Activated T-helper 1 cell treated with anti-CD3 and anti-CD28 coated beads, Interleukin-12 subunit alpha, Interleukin-12 subunit beta, Interleukin-2, Interleukin-4 antibody, amounts not matched to agents 30 ng/mL and 10 ng/mL and 1 ng/mL, durations not matched to agents 14 hours and 24 hours and 36 hours (primary cell): Measurements from ENCODE around the gene TEPSIN. TPM values are rescaled to one million over a fixed set of nuclear protein-coding genes. Genes with fewer than 3 reads are reported as not detected.

Experiments used
- DNase-seq: peaks from one replicate; pipeline ENCODE4 v3.0.0; 2021; ENCODE audit warnings: low spot score
- H3K27ac Mint-ChIP-seq: one replicate; pipeline ENCODE4 v1.8.0; 2021; ENCODE audit warnings: mild to moderate bottlenecking, mixed read lengths
- H3K27me3 Mint-ChIP-seq: one replicate; pipeline ENCODE4 v1.8.0; 2022; ENCODE audit warnings: mild to moderate bottlenecking, moderate library complexity, mixed read lengths; ENCODE audit not compliant: insufficient read depth
- H3K36me3 Mint-ChIP-seq: one replicate; pipeline ENCODE4 v1.8.0; 2021; ENCODE audit warnings: low read depth, mixed read lengths
- H3K4me1 Mint-ChIP-seq: one replicate; pipeline ENCODE4 v1.8.0; 2021; ENCODE audit warnings: low read depth, mixed read lengths
- H3K4me3 Mint-ChIP-seq: one replicate; pipeline ENCODE4 v1.8.0; 2021; ENCODE audit warnings: mild to moderate bottlenecking, moderate library complexity, mixed read lengths
- H3K9me3 Mint-ChIP-seq: one replicate; pipeline ENCODE4 v1.8.0; 2021; ENCODE audit warnings: mixed read lengths
- intact Hi-C: fragments of 100-400 bp; cut with micrococcal nuclease; formaldehyde crosslinking; loops from one replicate; pipeline ENCODE4 v1.15.1; 2024
- total RNA-seq: library from RNA; stranded (reverse); gene quantifications from 2 replicates; pipeline ENCODE4 v1.2.3, GENCODE V29; 2022

TEPSIN gene
- total RNA-seq, 1 donor from 2014 or later = 41.0 TPM

- H3K36me3 Mint-ChIP-seq = no peaks in the 10 kb centered on the region
- no peaks in the 10 kb centered on the region for H3K4me1 Mint-ChIP-seq
- no peak for DNase-seq
- no peaks in the 10 kb centered on the region for H3K27me3 Mint-ChIP-seq
- H3K4me3 Mint-ChIP-seq = no peak overlapping the region
- H3K9me3 Mint-ChIP-seq = no peaks in the 10 kb centered on the region
- intact Hi-C loops = no loop called here
- H3K27ac Mint-ChIP-seq = no peak overlapping the region
Observed at GRCh38 chr17:81200695-81201580, 37.9 kb downstream of the TEPSIN start.

GRCh38 chr17:81200201-81200600 lies 38.7 kb downstream of the TEPSIN start:
- DNase-seq = no peak
- H3K27ac Mint-ChIP-seq = no peak overlapping the region
- intact Hi-C loops = no loop called here
- H3K9me3 Mint-ChIP-seq = no peaks in the 10 kb centered on the region
- no peaks in the 10 kb centered on the region for H3K4me1 Mint-ChIP-seq
- no peaks in the 10 kb centered on the region for H3K27me3 Mint-ChIP-seq
- no peaks in the 10 kb centered on the region for H3K36me3 Mint-ChIP-seq
- H3K4me3 Mint-ChIP-seq = no peak overlapping the region

DNA sequence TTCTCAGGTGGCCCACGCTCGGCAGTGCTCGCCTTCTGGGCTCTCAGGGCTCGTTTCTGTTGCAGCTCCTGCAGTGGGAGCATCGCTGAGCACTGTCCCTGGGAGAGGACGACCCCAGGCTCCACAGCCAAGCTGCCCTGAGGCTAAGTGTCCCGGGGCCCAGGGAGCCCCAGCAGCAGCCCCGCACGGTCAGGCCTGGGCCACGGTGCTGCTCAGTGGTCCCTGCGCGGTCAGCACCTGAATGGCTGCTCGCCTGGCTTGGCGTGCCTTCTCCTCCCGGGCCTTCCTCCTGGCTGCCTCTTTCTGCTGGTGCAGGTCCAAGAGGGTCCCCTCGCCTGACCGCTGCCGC lies 39.4 kb downstream of the TEPSIN start:
- H3K9me3 Mint-ChIP-seq = no peaks in the 10 kb centered on the region
- no peak for DNase-seq

DNA sequence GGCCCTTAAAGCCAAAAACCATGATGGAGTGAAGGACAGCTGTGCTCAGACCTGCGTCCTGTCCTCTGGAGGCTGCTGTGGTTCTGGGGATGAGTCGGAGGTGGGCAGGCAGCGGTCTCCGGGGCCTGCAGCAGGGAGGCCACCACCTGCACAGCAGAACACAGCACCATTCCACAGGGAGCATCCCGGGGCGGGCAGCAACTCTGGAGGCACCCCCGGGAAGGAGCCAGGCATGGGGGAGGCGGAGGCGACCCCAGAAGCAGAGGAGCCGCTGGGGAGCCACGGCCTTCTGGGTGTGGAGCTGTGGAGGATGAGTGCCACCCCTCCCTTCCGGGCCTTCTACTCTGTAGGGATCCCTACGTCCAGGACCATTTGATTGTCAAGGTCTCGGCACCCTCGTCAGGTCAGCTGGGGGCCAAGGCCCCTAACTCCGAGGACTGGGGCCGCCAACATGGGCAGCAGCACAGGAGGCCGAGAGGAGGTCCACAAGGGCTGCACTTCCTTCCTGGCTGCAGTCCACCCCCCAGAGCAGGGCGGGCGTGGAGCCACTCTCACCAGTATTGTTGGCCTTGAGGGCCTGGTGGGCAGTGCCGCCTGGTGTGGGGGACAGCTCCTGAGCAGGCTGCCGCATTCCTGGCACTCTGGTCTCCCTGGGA lies 39.9 kb downstream of the TEPSIN start:
- Mint-ChIP-seq H3K27me3 (no peaks in the 10 kb centered on the region), H3K27ac (no peak overlapping the region), H3K9me3 (no peaks in the 10 kb centered on the region), H3K36me3 (no peaks in the 10 kb centered on the region), H3K4me1 (no peaks in the 10 kb centered on the region), H3K4me3 (no peak overlapping the region)
- intact Hi-C loops = no loop called here
- no peak for DNase-seq

More for the DNA sequence above, 39.4 kb downstream of the TEPSIN start:
- no peak overlapping the region for H3K4me3 Mint-ChIP-seq
- H3K27me3 Mint-ChIP-seq = no peaks in the 10 kb centered on the region
- H3K4me1 Mint-ChIP-seq = no peaks in the 10 kb centered on the region
- no peaks in the 10 kb centered on the region for H3K36me3 Mint-ChIP-seq
- H3K27ac Mint-ChIP-seq = no peak overlapping the region
- intact Hi-C loops = no loop called here

GRCh38 chr17:81197831-81198490 lies 40.9 kb downstream of the TEPSIN start:
- intact Hi-C loops = no loop called here
- Mint-ChIP-seq H3K27me3 (no peaks in the 10 kb centered on the region), H3K9me3 (no peaks in the 10 kb centered on the region), H3K4me1 (no peaks in the 10 kb centered on the region), H3K36me3 (no peaks in the 10 kb centered on the region), H3K27ac (no peak overlapping the region), H3K4me3 (no peak overlapping the region)
- no peak for DNase-seq

- intact Hi-C loops = no loop called here
- Mint-ChIP-seq H3K27me3 (no peaks in the 10 kb centered on the region), H3K4me3 (no peak overlapping the region), H3K36me3 (no peaks in the 10 kb centered on the region), H3K27ac (no peak overlapping the region), H3K9me3 (no peaks in the 10 kb centered on the region), H3K4me1 (no peaks in the 10 kb centered on the region)
- no peak for DNase-seq
Observed at GRCh38 chr17:81197409-81197795, 41.5 kb downstream of the TEPSIN start.

GRCh38 chr17:81196505-81197408 lies 42.1 kb downstream of the TEPSIN start:
- Mint-ChIP-seq H3K36me3 (no peaks in the 10 kb centered on the region), H3K27me3 (no peaks in the 10 kb centered on the region), H3K9me3 (no peaks in the 10 kb centered on the region), H3K27ac (no peak overlapping the region), H3K4me1 (no peaks in the 10 kb centered on the region), H3K4me3 (no peak overlapping the region)
- no peak for DNase-seq
- intact Hi-C loops = no loop called here

DNA sequence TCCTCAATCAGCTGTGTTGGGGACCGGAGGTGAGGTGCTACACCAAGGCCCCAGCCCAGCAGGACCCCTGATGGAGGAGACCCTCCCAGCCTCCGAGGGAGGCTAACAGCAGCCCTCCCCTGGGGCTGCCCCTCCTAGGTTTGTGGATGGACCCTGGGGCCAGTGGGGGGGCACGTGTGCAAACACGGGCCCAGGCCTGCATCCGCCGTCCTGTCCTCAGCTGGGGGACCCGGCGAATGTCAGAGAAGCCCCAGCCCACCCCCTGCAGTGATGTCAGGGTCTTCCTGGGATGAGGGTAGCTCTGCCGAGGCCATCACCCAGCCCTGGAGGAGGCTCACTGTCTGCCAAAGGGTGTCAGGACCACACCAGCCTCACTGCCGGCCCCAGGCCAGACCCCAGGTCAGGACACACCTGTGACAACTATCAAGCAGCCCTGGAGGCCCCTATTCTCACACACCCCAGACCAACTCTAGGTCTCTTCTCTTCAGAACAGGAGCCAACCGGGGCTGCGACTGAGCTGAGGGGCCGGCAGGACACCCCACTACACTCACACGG lies 42.8 kb downstream of the TEPSIN start:
- DNase-seq = no peak

DNA sequence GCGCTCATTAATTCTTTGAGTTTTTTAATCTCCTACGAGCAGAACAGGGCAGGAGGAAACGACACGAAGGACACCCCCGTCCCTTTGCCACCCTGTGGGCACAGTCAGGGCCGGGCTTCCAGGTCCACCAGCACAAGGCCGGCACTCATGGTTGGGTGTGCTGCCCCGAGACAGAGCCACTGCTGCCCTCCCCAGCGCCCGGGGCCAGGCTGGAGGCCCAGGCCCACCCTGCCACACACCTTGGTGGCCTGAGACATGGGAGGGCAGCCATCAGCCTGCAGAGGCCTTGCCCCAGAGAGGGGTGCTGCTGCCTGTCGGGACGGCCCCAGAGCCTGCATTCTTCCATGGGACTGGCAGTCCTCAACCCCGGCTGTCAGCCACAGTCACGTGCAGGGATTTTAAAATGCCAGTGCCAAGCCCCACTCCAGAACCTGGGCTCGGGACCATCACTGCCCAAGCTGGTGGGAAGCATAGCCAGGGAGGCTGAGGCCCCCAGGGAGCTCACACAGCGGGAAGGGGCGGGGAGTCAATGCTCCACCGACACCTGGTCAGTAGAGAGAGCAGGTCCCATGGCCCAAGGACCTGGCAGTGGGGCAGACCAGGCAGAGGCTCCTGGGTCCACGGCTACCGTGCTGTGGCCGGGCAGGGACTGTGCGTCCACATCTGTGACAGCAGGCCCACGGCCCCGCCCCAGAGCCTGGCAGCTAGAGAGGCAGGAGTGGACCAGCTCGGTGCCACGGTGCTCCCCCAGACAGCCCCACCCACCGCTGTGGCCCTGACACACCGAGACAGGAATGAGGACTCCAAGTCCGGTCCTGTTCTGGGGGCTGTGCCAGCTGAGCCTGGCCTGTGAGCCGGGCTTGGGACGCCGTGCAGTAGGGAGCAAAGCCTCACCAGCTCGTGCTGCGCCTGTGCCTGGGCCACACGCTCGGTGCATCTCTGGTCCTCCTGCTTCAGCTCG lies 43.6 kb downstream of the TEPSIN start:
- Mint-ChIP-seq H3K27me3 (no peaks in the 10 kb centered on the region), H3K9me3 (no peaks in the 10 kb centered on the region), H3K4me1 (no peaks in the 10 kb centered on the region), H3K27ac (no peak overlapping the region), H3K4me3 (no peak overlapping the region), H3K36me3 (no peaks in the 10 kb centered on the region)
- no peak for DNase-seq
- intact Hi-C loops = no loop called here

More for the DNA sequence above, 42.8 kb downstream of the TEPSIN start:
- H3K9me3 Mint-ChIP-seq = no peaks in the 10 kb centered on the region
- no peaks in the 10 kb centered on the region for H3K36me3 Mint-ChIP-seq
- no peaks in the 10 kb centered on the region for H3K4me1 Mint-ChIP-seq
- intact Hi-C loops = no loop called here
- no peak overlapping the region for H3K4me3 Mint-ChIP-seq
- no peak overlapping the region for H3K27ac Mint-ChIP-seq
- H3K27me3 Mint-ChIP-seq = no peaks in the 10 kb centered on the region

DNA sequence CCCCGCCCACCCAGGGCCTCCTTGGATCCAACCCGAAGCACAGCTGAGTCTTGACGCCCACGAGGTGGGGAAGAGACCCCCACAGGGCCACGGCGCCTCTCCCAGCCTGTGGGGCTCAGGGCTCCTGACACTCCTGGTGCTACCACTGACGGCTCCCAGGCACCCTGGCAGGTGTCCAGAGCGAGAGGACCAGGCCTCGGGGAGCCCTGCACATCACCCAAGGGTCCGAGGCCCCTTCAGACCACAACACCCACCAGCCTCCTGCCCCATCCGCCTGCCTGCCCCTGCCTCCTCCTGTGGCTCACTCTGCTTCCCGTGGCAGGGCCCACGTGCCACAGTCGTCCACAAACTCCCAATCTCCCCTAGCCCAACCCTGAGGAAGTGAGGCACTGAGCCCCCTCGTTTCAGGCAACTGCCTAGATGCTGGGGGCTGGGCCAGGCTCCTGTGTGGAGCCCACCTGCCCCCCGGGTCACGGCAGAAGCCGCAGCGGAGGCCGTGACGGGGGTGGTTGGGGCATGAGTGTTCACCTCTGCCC lies 44.6 kb downstream of the TEPSIN start:
- Mint-ChIP-seq H3K27ac (no peak overlapping the region), H3K4me3 (no peak overlapping the region), H3K36me3 (no peaks in the 10 kb centered on the region), H3K9me3 (no peaks in the 10 kb centered on the region), H3K27me3 (no peaks in the 10 kb centered on the region), H3K4me1 (no peaks in the 10 kb centered on the region)
- intact Hi-C loops = no loop called here
- DNase-seq = no peak

DNA sequence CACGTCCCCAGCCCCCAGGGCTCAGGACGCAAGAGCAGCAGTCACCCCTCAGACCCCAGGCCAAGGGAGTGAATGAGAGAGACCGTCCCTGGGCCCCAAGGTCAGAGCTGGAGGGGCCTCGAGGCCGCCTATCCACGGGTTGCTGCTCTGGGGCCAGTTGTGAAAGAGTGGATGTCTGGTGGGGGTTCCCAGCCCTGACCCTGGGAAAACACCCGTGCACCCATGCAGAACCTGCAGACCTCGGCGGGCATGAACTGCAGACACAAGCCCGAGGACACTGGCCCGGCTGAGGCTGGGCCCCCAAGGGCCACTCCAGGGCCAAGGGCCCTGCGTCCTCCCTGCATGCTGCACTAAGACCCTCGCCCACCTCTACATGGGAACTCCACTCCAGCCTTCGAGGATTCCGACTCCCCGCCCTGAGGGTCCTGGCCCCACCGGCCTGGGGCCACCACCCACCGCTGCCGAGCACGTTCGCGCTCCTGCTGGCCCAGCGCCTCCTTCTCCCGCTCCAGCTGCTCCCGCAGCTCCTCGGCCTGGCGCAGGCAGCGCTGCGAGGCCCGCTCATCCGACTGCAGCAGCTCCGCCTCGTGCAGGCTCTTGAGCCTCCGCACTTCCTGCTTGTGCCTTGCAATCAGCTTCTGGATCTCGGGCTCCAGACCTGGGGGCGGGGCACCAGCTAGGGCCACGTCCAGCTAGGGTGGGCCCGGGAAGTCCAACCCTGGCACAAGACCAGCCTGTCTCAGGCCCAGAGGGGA lies 45.2 kb downstream of the TEPSIN start:
- no peak overlapping the region for H3K4me3 Mint-ChIP-seq
- H3K27ac Mint-ChIP-seq = no peak overlapping the region
- H3K4me1 Mint-ChIP-seq = no peaks in the 10 kb centered on the region
- intact Hi-C loops = no loop called here
- H3K9me3 Mint-ChIP-seq = no peaks in the 10 kb centered on the region
- no peak for DNase-seq
- no peaks in the 10 kb centered on the region for H3K36me3 Mint-ChIP-seq
- no peaks in the 10 kb centered on the region for H3K27me3 Mint-ChIP-seq
